Bronchial epithelial cell (primary cell): ENCODE measurements around the gene MAGI2. TPM values are rescaled to one million over a fixed set of nuclear protein-coding genes. Genes with fewer than 3 reads are reported as not detected.

Source experiments
- DNase-seq: peaks from one replicate; pipeline ENCODE4 v3.0.0-alpha.2; 2010; ENCODE audit warnings: low read depth
- FAIRE-seq: peaks from 2 replicates; lab custom pipeline; 2011; peaks lifted over from hg19 to GRCh38; lab: Jason Lieb, UNC
- H3K27me3 ChIP-seq: 2 replicates; pipeline ENCODE4 v1.5.1; 2011; ENCODE audit warnings: low read length; ENCODE audit not compliant: control insufficient read depth, insufficient read depth
- H3K36me3 ChIP-seq: 2 replicates; pipeline ENCODE4 v1.5.1; 2011; ENCODE audit warnings: low read length; ENCODE audit not compliant: control insufficient read depth, insufficient read depth
- H3K4me3 ChIP-seq: 2 replicates; pipeline ENCODE4 v1.5.1; 2011; ENCODE audit warnings: mild to moderate bottlenecking, low read depth, low read length, control low read depth
- total RNA-seq: library from RNA; depleted of rRNA; stranded (reverse); fragments of >200 nt; gene quantifications from 2 replicates; pipeline ENCODE4 v1.2.1, GENCODE V29; 2014
- TF ChIP-seq, protein P1 (sequence below): IDR thresholded peaks from 2 replicates; pipeline ENCODE4 v1.5.1; 2011; ENCODE audit warnings: mild to moderate bottlenecking, moderate library complexity, low read length, control low read depth, inconsistent platforms; ENCODE audit not compliant: insufficient read depth, severe bottlenecking

Gene MAGI2
- total RNA-seq, 1 donor from 2014 or later: 2.6 TPM

DNA sequence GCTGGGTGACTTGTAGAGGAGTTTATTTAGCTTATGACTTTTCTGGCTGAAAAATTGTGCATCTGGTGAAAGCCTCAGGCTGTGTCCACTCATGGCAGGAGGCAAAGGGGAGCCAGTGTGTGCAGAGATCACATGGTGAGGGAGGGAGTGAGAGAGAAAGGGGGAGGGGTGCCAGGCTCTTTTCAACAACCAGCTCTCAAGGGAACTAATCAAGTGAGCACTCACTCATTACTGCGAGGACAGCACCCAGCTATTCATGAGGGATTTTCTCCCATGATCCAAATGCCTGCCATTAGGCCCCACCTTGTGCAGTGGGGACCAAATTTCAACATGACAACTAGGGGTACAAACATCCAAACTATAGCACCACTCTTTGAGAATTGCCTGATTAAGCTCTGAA is 590.2 kb downstream of the MAGI2 start:
- Histone ChIP-seq H3K4me3 (no peak overlapping the region), H3K27me3 (no peaks in the 10 kb centered on the region), H3K36me3 (no peaks in the 10 kb centered on the region)
- TF ChIP-seq, protein P1, sequence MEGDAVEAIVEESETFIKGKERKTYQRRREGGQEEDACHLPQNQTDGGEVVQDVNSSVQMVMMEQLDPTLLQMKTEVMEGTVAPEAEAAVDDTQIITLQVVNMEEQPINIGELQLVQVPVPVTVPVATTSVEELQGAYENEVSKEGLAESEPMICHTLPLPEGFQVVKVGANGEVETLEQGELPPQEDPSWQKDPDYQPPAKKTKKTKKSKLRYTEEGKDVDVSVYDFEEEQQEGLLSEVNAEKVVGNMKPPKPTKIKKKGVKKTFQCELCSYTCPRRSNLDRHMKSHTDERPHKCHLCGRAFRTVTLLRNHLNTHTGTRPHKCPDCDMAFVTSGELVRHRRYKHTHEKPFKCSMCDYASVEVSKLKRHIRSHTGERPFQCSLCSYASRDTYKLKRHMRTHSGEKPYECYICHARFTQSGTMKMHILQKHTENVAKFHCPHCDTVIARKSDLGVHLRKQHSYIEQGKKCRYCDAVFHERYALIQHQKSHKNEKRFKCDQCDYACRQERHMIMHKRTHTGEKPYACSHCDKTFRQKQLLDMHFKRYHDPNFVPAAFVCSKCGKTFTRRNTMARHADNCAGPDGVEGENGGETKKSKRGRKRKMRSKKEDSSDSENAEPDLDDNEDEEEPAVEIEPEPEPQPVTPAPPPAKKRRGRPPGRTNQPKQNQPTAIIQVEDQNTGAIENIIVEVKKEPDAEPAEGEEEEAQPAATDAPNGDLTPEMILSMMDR: no peak
- FAIRE-seq (no peak), DNase-seq (no peak)

DNA sequence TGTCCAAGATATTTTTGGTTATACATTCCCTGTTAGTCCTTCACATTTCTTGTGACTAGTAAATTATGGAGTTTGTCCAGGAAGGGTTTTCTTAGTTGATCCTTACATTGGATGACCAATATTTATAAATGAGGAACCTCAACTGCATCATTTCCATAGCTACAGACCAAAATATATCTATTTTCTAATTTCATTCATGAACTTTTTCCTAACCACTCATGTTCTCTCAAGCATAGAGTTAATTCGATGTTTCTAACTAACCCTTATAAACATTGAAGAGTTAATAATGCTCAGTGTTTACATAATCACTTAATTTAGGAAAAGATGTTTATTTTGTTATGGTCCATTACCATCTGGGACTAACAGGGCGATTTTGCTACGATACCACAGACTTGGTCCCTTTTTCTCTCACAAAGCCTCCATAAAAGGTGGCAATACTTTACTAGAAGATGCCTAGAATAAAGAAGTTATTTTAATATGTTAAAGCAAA is 591.0 kb downstream of the MAGI2 start:
- no peak overlapping the region for H3K4me3 ChIP-seq

DNA sequence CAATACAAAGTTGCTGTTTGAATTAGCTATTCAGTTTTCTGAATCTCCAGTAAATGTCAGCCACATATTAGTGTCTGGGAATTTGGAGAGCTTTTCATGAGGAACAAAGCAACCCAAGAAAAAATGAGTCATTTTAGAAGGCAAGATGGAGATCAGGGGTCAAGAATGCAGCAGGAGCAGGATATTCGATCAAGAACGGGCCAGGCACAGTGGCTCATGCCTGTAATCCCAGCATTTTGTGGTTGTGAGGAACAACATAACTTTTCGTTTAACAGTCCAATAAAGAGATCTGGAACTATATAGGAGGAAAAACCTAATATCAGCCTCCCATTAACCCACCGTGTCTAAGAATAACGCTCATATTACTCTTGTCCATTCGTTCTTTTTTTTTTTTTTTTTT is 600.5 kb downstream of the MAGI2 start:
- Histone ChIP-seq H3K36me3 (no peaks in the 10 kb centered on the region), H3K27me3 (no peaks in the 10 kb centered on the region), H3K4me3 (no peak overlapping the region)
- DNase-seq (no peak), FAIRE-seq (no peak)
- TF ChIP-seq, protein P1: no peak

More for the DNA sequence above, 591.0 kb downstream of the MAGI2 start:
- Histone ChIP-seq H3K27me3 (no peaks in the 10 kb centered on the region), H3K36me3 (no peaks in the 10 kb centered on the region)
- no peak for FAIRE-seq
- no peak for DNase-seq
- TF ChIP-seq, protein P1: no peak

DNA sequence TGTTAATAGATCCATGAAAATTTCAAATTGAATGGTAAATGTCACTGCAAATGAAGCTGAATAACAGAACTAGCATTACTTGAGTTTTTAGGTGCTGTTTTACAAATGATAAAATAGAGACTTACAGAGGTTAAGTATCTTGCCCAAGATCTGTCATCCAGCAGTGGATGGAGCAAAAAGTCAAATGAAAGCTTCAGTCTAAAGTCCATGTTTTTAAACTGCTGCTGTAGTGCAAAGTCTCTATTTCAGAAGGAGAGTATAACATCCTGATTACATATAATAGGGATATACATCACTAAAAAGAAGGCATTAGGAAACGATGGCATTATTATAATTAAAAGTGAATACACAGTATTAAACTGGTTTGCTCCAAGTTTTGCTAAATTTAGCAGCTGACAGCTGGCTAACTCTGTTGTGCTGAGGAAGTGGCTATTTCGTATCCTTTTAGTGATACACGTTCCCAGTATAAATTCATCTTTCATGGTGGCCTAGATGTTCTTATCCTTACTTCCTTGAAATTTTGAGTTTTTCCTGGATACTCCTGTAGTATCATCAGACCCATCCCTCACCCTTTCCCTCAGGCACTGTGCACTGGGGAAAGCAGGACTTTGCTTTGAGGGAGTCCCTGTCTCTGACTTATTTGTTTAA is 603.2 kb downstream of the MAGI2 start:
- Histone ChIP-seq H3K27me3 (no peaks in the 10 kb centered on the region), H3K4me3 (no peak overlapping the region), H3K36me3 (no peaks in the 10 kb centered on the region)
- no peak for DNase-seq
- no peak for FAIRE-seq
- TF ChIP-seq, protein P1: no peak

- Histone ChIP-seq H3K27me3 (no peaks in the 10 kb centered on the region), H3K4me3 (no peak overlapping the region), H3K36me3 (no peaks in the 10 kb centered on the region)
- no peak for FAIRE-seq
- DNase-seq: no peak
- TF ChIP-seq, protein P1: no peak
Measured at GRCh38 chr7:78845155-78845554, 608.3 kb downstream of the MAGI2 start.

- TF ChIP-seq, protein P1: no peak
- H3K27me3 ChIP-seq: no peaks in the 10 kb centered on the region
- no peak for DNase-seq
Measured at GRCh38 chr7:78842068-78842467, 611.4 kb downstream of the MAGI2 start.

More at GRCh38 chr7:78842068-78842467, 611.4 kb downstream of the MAGI2 start:
- no peak overlapping the region for H3K4me3 ChIP-seq
- H3K36me3 ChIP-seq: no peaks in the 10 kb centered on the region
- no peak for FAIRE-seq
